HG03159 (cell line): ENCODE data around the gene SLC22A17.

Source experiments
- ATAC-seq: cut with Tn5 transposase; IDR thresholded peaks from one replicate; pipeline ENCODE4 v1.9.1; 2021; ENCODE audit warnings: mild to moderate bottlenecking, moderate library complexity; ENCODE audit not compliant: unreplicated experiment

The SLC22A17 gene

DNA sequence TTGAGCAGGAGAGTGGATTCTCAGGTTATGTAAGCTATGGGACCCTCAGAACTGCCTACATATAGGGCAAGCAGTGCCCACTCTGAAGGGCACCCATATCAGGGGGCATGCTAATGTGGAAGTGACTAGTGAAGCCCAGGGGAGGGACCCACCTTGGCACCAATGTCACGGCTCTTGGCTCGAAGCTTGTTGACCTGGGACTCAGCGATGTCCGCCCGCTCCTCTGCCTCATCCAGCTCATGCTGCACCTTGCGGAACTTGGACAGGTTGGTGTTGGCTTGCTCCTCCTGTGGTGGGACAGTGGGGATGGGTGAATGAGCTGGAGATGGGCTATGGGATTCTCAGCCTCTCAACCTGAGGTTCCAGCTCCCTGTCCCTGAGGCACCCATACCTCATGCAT lies 29.6 kb upstream of the SLC22A17 start:
- no peak for ATAC-seq

DNA sequence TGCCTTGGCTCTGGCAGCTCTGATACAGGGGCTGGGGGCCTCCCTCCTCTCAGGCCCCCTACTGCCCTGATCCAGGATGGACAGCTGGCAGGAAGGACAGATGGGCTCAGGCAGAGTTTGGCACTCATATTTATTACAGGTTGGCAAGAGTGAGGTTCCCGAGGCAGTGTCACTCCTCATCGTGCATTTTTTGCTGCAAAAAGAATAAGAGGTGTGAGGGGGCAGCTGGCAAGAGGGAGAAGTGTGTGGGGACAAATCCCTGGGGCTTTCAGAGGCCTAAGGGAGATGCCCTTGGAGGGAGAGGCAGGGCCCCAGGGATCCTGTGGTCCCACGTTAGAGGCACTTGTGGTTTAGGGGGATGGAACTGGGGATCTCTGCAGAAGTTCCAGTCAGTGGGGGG lies 29.2 kb upstream of the SLC22A17 start:
- ATAC-seq = no peak

DNA sequence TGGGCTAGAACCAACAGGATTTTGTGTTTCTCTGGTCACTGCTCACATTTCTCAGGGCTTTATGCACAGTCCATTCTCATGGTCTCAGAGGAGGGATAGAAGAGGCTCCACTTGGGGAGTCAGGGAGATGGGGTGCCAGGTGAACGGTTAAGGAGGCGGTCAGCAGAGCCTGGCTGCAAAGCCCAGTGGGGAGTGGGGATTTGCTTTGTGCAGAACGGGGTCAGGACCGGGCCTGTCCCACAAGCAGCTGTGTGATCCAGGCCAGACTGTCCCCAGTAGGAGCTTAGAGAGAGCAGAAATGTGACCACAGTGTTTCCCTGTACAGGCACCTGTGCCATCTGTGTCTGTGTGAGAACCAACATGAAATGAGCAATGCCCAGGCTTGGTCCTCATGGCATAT lies 28.3 kb upstream of the SLC22A17 start:
- no peak for ATAC-seq

DNA sequence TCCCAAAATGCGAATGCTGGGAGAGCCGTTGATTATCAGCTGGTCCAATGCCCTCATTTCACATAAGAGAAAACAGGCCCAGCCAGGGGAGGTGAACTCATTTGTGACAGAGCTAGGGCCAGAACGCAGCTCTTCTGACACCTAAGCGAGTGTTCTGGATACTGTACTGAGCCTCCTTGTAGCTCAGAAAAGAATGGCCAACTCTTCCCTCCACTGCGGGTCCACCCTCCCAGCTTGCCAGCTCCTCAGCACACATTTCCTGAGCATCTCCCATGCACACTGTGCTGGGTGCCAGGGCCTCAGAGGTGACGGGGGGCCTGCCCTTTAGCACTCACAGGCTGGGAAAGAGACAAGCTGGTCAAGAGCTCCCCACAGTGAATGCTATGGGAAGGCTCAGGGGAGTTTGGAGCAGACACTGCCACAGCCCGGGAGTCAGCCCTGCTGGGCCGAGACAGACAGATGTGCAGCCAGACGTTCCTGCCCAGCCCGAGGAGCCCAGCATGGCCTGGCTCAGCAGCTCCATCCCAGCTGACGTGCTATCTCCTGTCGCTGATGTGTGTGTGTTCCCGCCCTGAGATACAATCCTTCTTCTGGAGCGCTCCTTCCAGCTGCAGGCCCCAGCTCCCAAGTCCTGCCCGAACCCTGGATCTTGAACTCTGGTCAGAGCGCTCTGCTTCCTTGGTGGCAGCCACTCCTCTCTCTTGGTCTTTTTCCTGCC lies 27.7 kb upstream of the SLC22A17 start:
- ATAC-seq = no peak

DNA sequence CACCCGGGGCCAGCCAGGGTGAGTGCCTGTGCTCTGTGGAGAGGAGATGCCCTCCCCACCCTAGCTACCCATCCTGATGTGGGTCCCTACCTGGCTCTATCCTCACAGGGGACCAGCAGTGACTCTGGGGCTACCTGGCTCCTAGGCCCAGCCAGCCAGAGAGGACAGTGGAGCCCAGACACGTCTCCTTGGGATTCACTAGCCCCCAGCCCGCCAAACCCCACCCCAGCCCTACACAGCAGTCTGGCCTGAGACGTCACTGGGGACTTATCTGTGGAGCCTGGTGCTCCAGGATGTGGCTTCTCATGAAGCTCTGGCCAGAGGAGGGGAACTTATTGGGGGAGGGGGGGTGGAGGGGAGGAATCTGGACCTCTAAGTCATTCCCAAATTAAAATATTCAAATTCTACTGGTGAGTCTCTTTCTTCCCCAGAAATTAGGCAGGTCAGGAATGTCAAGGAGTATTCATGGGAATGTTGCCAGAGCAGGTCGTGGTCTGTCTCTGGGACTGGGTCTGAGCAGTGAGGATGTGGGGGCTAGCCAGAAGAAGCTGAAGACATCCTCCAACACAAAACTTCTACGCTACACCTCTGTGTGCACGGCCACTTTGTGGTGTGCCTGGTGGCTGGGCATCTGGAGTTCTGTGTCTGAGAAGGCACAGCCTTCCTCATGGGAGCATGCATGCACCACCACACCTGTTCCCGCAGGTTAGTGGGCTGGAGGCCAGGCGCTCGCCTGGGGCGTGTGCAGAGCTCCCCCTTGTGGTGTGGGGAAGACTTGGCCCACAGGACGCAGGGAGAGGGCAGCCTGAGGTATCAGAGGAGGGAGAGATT lies 26.9 kb upstream of the SLC22A17 start:
- no peak for ATAC-seq

DNA sequence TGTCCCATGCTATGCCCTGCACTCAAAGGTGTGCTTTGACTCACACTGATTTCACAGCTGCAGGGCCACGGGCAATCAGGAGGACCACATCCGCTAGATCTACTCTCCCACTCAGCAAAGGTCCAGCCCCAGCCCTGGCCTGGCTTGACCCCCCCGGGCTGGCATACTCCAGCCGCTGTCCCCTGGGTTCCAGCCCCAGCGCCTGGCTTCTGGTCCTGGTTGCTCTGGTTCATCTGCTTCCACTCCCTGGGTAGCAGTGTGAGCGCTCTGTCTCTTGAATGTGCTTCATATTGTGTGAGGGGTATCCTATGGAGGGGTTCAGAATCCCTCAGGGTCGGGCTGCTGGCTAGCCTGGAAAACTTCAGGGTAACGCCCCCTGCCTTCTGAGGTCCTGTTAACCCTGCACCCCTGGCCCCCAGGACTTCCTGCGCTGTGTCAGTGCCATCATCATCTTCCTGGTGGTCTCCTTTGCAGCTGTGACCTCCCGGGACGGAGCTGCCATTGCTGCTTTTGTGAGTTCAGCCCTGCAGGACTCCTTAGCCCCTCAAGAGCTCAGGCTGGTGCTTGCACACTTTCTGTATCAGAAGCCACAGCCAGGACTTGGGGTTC lies 26.0 kb upstream of the SLC22A17 start:
- no peak for ATAC-seq

DNA sequence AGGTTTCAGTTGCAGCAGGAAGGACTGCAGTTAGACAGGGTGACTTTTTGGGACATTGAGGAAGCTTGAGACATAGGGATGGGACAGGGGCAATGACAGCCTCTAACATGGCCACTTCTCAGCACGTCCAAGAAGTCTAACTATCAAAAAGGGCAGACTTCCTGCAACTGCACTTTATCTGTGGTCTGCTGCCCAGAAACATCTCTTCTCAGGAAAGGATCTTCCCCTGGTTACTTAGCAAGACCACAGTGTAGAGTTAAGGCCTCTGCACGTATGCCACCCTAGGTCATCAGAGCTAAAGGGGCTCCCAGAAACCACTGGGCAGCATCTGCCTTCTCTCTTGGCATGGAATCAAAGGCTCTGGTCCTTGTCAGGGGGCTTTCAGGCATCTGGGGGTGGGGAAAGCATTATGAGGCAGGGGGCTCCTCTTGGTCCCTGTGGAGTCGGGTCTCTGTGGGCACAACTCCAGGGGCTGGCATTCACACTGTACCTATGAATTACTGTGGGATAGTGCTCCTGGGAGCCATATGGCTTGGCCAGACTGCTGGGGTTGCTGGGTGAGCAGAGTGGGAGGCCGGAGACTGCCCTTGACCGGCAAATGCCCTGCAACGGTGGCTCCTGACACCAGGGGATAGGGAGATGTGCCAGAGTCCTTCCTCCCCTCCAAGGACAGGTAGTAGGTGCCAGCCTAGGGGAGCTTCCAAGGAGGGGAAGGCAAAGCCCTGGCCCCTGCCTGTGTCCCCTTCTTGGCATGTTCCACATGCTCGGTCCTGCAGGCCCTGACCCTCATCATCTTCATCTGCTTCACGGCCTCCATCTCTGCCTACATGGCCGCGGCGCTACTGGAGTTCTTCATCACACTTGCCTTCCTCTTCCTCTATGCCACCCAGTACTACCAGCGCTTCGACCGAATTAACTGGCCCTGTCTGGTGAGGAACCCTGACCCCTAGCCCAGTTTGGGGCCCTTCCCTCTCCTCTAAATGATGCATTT lies 25.2 kb upstream of the SLC22A17 start:
- no peak for ATAC-seq

DNA sequence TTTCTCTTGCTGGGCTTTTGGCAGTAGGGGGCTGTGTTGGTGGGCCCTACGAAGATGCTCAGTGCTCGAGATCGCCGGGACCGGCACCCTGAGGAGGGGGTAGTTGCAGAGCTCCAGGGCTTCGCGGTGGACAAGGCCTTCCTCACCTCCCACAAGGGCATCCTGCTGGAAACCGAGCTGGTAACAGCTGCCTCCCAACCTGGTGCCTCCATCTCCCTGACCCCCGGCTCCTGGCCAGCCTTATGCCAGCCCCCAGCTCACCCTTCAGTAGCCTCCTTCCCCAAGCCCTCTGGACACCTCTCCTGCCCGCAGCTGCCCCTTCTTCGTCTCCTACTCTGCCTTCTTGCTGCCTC lies 24.5 kb upstream of the SLC22A17 start:
- no peak for ATAC-seq

DNA sequence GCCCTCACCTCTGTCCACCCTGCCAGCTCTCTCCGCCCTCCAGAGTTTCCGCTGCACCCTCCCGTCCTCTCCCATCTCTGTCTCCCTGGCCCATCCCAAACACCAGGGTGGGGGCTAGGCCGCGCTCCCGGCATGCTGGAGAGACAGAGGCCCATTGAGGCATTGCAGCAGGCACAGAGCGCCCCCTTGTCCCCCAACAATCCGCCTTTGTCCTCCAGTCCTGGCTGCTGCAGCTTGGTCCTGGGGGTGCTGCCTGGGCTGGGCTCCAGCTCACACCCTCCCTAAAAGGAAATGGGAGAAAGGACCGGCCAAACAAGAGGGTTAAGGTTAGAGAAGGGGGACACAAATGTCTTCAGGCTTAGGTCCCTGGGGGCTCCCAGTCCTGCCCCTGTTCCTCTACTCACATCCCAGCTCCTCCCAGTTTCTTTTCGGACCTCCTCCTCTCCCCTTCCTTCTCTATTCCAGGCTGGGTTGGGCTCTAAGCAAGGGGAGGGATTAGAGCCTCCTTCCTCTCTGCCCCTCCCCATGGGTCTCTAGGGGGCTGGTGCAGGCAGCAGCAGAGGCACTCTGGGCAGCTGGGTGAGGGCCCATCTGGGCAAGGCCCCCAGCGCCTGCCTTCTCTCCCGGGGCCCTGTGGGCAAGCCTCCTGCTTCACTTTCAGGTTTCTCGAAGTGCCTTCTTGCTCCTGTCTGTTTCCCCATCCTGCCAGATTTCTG lies 24.0 kb upstream of the SLC22A17 start, which contains the start of gene CMTM5:
CMTM5 (plus strand) TSS at position 565 of the 716 bp plus-strand sequence. CDS start 206 bp downstream, outside the sequence.
- no peak for ATAC-seq

DNA sequence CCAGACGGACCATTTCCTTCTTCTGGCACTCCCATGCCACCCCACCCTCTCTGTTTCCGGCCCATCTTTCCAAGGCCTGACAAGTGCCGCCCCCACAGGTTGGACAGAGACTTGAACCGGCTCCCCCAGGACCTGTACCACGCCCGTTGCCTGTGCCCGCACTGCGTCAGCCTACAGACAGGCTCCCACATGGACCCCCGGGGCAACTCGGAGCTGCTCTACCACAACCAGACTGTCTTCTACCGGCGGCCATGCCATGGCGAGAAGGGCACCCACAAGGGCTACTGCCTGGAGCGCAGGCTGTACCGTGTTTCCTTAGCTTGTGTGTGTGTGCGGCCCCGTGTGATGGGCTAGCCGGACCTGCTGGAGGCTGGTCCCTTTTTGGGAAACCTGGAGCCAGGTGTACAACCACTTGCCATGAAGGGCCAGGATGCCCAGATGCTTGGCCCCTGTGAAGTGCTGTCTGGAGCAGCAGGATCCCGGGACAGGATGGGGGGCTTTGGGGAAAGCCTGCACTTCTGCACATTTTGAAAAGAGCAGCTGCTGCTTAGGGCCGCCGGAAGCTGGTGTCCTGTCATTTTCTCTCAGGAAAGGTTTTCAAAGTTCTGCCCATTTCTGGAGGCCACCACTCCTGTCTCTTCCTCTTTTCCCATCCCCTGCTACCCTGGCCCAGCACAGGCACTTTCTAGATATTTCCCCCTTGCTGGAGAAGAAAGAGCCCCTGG lies 23.0 kb upstream of the SLC22A17 start:
- no peak for ATAC-seq

DNA sequence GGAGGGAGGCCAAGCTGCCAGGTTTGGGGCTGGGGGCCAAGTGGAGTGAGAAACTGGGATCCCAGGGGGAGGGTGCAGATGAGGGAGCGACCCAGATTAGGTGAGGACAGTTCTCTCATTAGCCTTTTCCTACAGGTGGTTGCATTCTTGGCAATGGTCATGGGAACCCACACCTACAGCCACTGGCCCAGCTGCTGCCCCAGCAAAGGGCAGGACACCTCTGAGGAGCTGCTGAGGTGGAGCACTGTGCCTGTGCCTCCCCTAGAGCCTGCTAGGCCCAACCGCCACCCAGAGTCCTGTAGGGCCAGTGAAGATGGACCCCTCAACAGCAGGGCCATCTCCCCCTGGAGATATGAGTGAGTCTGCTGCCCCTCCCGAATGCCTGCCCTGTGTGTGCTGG lies 20.4 kb upstream of the SLC22A17 start:
- ATAC-seq = no peak

DNA sequence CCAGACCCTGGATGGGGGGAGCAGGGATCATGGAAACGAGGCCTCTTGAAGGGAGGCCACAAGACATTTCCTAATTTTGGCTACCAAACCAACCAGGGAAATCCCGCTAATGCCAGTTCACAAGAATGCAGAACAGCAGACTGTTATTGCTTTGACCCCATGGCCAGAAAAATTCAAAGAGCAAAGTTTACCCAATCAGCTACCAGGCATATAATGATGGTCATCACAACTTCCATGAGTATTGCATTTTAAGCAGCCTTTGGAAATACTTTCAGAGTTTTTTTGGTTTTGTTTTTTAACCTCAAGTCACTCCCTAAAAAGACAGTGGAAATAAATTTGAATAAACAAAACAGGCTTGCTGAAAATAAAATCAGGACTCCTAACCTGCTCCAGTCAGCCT lies 19.8 kb upstream of the SLC22A17 start, which contains the start of gene IL25:
IL25 (plus strand) TSS at position 301 of the 400 bp plus-strand sequence.
- ATAC-seq = no peak

DNA sequence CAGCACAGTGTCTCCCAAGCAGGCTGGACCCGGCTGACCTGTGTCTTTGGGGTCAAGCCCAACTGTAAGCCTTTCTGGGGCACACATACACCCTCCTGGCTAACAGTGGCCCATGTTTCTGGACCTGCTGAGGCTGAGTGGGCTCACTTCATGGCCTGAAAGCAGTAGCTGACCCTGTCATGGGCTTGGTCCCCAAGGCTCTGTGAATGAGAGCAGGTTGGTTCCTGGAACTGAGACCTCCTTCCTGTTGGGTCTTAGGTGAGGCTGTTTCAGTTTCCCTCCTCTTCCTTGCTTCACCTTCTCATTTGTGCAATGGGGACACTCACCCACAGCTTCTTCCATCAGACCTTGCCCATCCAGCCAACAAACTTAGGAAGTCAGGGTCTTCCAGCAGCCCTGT lies 19.2 kb upstream of the SLC22A17 start:
- ATAC-seq = no peak

DNA sequence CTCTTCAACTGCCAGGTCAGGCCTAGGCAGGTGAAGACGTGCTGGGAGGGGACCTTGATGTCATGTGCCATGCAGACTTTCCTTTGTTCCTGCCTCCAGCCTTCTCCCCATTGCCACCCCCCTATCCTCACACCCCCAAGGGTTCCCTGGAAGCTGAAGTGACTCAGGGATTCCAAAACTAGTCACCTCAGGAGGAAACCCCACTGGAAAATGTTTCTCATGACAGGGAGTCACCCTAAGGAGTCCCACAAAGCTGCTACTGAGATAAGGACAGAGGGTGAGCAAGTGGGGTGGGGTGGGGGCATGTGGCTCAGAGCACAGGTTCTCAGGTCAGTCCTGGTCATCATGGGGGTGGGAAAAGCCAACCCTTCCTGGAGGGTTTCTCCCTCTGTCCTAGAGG lies 17.5 kb upstream of the SLC22A17 start:
- ATAC-seq = no peak

DNA sequence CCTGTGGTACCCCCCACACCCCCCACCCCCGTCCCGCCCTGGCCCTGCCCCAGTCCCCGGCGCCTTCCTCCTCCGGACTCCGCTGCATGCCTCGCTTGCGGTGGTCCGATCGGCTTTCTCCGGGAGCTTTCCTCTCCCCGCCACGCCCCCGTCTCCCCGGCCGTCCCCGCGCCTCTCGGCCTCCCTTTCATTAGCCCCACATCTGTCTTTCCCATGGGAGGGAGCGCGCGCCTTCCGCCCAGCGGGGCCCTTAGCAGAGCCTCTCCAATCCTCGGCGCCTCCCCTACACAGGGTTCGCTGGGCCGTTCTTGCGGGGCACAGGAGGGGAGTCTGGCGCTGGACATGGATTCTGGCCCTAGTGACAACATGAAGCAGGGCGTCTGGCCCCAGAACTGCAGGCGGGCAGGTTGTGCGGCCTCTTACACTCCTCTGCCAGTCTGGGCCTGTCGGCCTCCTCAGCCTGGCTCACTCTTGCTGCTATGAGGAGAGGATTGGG lies 13.8 kb upstream of the SLC22A17 start:
- ATAC-seq = no peak

DNA sequence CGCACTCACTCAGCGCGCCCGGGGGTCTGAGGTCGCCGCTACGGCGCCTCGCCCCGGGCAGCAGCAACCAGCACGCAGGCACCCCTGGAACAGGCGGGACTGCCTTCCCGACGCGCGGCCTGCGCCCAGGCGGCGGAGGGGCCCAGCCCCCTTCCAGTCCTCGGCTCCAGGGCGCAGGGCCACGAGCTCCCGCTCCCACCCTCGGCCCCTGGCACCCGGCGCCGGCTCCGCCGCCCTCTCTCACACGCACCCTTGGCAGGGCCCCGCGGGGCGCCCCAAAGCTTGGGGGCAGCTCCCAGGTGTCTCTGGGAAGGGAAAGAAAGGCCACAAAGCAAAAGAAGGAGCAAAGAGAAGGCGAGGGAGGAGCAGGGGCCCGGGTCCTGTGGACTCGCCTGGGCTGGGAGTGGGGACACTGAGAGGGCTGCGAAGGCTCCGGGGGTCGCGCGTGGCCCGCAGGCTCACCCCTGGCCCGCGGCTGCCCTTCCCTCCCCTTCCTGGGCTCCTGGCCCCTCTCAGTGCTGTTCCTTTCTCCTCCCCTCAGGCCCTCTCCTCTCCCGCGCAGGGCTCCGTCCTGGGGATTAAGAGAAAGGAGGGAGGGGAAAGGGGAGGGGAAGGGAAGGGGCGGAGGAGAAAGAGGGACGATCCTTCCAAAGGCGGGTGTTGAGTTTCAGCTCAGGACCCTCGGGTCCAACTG lies 13.2 kb upstream of the SLC22A17 start:
- ATAC-seq = no peak

DNA sequence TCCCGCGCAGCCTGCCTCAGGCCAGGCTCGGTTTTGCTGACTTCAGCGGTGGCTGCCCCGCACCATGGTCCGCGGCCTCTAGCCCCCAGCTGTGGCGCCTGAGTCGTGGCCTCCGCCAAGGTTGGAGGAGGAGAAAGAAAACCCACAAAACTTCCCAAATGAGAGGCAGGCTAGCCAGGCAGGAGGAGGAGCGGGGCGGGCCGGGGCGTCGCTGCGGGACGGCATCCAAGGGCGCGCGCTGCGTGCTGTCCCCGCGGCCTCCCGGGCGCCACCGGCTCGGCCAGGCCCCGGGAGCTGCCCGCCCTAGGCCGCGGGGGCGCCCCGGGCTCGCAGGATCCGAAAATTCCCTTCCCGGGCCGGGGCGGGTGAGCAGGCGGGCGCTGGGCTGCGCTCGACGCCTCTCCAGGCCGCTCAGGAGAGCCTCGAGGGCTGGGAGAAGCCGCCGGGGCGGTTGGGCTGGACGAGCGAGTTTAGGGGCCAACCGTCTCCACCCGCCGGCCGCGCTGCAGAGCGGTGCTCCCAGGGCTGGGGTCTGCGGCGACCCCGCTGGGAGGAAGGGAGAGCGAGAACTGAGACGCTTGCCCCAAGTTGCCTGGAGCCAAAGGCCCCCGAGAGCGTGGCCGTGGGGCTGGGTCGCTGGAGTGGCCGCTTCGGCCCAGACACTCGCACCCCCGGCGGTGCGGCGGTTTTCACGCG lies 12.5 kb upstream of the SLC22A17 start, which contains the start of gene EFS:
EFS (minus strand) TSS at position 137 of the 696 bp plus-strand sequence. CDS start 147 bp downstream, outside the sequence.
- no peak for ATAC-seq
